ENCODE data around the gene FGFR2.

FGFR2 gene

GRCh38 chr10:121551210-121551885 lies 46.9 kb downstream of the FGFR2 start:
- DNase-seq, result no peak

GRCh38 chr10:121544301-121544869 lies 53.9 kb downstream of the FGFR2 start:
- DNase-seq, result no peak

GRCh38 chr10:121543545-121543944 lies 54.7 kb downstream of the FGFR2 start:
- DNase-seq, result no peak

- DNase-seq, result no peak
Observed at GRCh38 chr10:121541450-121542120, 56.7 kb downstream of the FGFR2 start.

DNA sequence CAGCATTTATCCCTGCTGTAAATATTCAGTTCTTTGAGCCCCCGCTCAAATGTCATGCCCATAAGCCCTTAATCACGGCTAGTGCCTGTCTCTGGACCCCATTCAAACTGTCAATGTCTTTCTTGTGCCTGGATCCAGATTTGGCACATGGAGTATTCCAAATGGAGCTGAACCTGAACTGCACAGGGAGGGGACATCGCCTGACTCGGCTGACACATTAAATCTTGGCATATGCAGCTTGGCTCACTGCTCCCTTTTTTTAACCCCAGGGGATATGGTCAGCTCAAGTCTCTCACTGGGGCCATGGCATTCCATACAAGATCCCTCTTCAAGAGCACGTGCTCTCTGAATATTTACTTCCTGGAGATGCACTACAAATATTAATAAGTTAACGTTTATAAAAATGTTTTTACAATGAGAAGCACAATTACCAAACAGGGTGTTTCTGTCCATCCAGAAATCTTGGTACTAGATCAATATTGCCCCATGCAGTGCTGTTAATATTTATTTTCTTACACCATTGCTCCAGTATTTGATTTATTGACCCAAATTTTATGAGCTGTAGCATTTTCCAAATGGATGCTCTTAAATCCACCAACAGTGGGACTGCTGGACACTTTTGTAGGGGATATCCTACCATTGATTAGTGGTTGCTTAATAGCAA lies 57.4 kb downstream of the FGFR2 start:
- DNase-seq, result no peak

- no peak for DNase-seq
Observed at GRCh38 chr10:121539786-121540185, 58.5 kb downstream of the FGFR2 start.

DNA sequence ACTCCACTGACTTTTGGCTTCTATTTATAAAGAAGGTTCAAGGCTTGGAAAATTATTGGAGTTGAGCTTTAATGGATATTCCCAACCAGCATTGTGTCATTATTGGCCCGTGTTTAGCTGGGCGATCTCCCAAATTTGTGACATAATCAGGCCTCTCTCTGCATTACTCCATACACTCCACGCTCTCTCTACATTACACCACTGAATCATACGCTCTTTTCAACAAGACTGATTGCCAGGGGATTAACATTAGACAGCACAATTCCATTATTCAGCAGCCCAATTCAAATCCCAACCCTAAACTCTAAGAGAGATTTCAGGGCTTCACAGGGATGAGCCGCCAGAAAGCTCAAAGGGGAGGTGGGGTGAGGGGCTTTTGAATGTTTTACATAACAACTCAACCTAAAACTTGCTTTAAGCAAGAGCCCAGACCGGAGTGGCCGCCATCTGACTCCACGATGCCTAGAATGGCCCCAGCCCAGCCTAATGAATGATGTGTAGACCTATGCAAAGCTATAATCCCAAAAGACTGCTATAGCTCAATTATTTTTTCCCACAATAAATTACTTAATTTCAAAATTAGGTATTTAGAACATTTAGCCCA lies 61.8 kb downstream of the FGFR2 start:
- peak; percentile 93 for DNase-seq

- no peak for DNase-seq
Observed at GRCh38 chr10:121535381-121535780, 62.9 kb downstream of the FGFR2 start.

DNA sequence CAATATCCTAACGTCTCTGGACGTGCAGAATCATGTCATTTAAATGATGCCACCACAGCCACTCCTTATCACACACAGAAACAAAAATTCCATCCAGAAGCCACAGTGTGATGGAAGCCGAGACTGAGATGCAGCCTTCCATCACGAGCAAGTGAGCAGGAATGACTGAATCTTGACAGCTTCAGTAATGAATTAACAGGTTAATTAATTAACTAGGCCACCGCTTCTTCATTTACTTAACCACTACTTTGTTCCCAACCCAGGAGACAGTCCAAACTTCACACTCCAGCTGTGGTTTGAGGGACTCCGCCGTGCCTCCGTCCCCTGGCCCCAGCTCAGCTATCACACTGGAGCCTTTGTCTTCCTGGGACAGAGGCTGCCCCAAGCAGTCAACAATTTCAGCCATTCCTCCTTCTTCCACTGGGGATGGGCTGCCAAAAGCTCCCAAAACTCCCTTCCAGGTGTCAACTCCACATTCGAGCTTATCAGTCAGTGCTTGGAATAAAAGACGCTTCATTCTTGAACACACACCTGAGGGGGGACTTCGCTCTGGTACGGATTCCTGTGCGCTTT lies 65.9 kb downstream of the FGFR2 start:
- no peak for DNase-seq

GRCh38 chr10:121531830-121532178 lies 66.4 kb downstream of the FGFR2 start:
- no peak for DNase-seq

DNA sequence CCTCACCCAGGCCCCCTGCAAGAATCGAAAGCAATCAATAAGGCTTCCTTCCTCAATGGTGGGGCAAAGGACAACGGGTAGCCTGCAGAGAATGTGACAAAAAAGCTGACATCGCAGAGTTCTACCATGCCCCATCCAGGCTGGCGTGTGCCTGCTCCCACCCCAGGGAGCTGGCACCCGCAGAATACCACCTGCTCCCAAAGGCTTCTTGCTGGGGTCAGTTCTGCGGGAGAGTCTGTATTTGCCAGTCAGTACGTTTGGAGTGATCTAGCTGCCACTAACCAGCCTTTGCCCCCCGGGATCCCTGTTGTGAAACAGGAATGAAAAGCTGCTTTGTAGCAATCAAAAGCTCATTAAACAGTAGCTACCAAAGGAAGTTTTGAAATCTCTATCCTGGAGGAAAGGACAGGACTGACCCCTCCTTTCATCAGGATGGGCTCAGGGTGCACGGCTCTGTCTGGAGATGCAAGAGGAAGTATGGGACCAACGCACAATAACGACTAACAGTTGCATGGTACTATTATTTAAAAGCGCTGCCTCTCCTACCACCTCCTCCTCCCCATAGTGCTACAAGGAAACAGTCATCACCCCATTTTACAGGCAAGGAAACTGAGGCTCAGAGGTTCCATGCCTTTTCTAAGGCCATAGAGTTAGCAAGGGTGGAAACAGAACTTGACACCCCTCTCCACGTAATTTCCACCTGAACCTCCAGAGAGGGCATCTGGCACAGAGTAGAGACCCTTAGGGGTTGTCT lies 67.0 kb downstream of the FGFR2 start:
- DNase-seq, result no peak

GRCh38 chr10:121530481-121531075 lies 67.7 kb downstream of the FGFR2 start:
- DNase-seq, result no peak

- no peak for DNase-seq
Observed at GRCh38 chr10:121527690-121528089, 70.6 kb downstream of the FGFR2 start.

DNA sequence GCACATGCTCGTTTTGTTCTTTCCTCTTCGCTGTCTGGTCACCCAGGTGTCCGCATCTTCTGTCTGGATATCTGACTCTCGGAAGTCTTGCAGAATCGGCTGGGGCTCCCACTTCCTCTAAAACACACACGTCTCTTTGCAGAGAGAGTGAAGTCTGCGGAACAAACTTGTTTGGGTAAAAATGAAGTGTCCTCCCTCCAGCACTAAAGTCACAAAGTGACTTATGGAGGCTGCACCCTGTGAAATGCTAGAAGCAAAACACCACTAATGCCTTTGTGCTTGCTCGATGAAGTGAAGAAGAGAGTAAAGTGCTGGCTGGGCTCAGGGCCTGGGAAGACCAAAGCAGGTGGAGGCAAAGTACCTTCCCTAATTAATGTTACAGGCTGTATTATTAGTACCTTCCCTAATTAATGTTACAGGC lies 71.4 kb downstream of the FGFR2 start:
- DNase-seq, result no peak

DNA sequence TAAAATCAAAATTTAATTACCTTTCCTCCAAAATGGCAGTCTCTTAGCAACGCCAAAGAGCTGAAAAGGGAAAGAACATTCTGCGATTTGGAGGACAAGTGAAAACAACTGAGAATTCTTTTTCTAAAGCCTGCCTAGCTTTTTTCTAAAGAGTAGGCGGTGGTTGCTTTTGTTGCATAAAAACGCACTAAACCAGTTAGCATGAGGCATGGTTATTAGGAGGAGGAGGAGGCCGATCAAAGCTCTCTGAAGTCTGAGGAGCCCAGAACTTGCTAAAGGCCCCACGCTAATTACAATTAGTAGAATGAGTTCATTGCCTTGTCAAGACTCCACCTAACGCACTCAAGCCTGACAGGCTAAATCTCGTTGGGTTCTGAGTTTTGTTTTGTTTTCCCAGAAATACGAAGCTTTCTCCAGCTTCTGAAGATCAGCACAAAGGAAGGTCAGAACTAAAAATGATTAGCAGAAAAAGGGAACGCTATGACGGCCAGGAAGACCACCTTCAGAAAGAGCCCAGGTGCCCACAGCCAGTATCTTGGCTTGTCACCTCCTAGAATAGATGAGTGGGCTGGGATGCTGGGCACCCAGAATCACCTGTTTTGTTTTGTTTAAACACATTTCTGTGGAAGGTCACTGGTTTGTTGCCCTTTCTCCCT lies 72.0 kb downstream of the FGFR2 start:
- DNase-seq, result no peak

- DNase-seq, result peak; percentile 59
Observed at GRCh38 chr10:121525251-121526134, 72.8 kb downstream of the FGFR2 start.

DNA sequence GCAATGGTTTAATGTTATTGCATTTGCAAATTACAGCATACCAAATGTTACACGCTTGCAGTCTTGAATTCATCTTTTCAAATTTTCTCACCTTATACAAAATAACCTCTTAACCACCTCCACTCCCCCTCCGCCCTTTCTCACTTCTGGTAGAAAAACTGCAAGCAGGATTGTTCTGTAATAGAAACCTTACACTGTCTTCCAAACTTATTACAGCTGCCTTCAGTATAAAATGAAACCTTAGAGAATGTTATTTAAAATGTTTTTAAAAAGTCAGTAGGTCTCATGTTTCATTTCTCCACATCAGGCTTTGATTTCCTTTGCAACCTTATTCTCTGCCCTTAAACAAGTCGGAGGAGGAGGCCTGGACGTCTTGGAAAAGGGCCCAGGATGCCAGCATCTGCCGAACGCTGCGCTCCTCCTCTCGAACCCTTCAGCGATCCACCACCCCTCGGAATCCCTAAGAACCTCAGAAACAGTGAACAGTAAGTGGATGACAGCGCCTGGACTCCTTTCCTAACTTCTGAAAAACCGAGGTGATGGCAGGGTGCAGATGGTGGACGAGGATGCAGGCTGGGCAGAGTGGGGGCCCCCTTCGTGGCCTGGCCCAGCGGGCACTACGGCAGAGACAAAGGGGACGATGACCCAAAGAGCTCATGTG lies 74.0 kb downstream of the FGFR2 start:
- DNase-seq, result no peak

DNA sequence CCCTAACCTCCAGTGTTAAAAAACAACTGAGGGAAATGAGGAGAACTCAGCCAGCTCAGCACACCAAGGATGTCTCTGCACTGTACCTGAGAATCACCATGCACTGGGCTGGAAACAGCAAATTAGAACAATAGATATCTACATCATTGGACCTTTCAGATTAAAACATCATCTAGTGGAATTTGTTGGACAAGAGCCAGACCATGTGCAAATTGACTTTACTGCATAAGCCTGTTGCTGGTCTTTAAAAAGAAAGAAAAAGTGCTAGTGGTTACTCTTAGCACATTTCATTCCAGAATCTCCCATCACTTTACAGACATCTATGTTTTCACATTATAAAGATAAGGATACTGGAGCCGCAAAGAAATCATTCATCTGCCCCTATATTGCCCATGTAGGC lies 75.4 kb downstream of the FGFR2 start:
- DNase-seq, result no peak

GRCh38 chr10:121521794-121522556 lies 76.3 kb downstream of the FGFR2 start:
- no peak for DNase-seq

Data from femur (tissue), 1 donor.